Testis (tissue), 2 donors: ENCODE measurements around the gene BUD31.

Experiments used
- CTCF ChIP-seq, 3 experiments: fragments of 450-650 bp in 2 of 3; fragments of 200-600 bp in 1 of 3; sonication (generic) in 1 of 3; IDR thresholded peaks; one replicate each; pipeline ENCODE4 v1.5.1; 2016 to 2019; ENCODE audit warnings: antibody characterized with exemption in 3 of 3, mild to moderate bottlenecking in 2 of 3, moderate library complexity in 1 of 3
- POLR2A ChIP-seq: fragments of 450-650 bp; IDR thresholded peaks from one replicate; pipeline ENCODE4 v1.6.1; 2017; ENCODE audit warnings: antibody characterized with exemption, mild to moderate bottlenecking, moderate library complexity

GRCh38 chr7:99392046-99392445, 16.7 kb upstream of the BUD31 start:
- TF ChIP-seq CTCF (IDR thresholded peaks at IDR 0.05) (no peak), POLR2A (no peak)
